NT2/D1 (cell line): ENCODE results near the gene GALNT9.
A peak's percentile ranks its signal among the peaks of the same experiment; 100 is the strongest.
"Not testable (repeated sequence)": the region's sequence is repeated elsewhere in the genome, so short reads cannot be mapped to it uniquely, and the experiment has no call there.

Source experiments
- DNase-seq: peaks from one replicate; pipeline ENCODE4 v3.0.0-alpha.2; 2011; ENCODE audit warnings: low read depth, low spot score
- H3K27me3 ChIP-seq: 2 replicates; pipeline ENCODE4 v1.6.0; 2011; ENCODE audit warnings: mild to moderate bottlenecking; ENCODE audit not compliant: insufficient read length, insufficient read depth
- H3K36me3 ChIP-seq: 2 replicates; pipeline ENCODE4 v1.6.1; 2011; ENCODE audit warnings: mild to moderate bottlenecking, low read length, mixed read lengths; ENCODE audit not compliant: insufficient read depth, insufficient read length
- H3K4me1 ChIP-seq: 2 replicates; pipeline ENCODE4 v1.5.1; 2011; ENCODE audit not compliant: insufficient read depth, insufficient read length
- H3K4me3 ChIP-seq: 2 replicates; pipeline ENCODE4 v1.5.1; 2011; ENCODE audit warnings: low read depth; ENCODE audit not compliant: insufficient read length
- H3K9ac ChIP-seq: 2 replicates; pipeline ENCODE4 v1.6.0; 2011; ENCODE audit warnings: low read depth; ENCODE audit not compliant: insufficient read length
- H3K9me3 ChIP-seq: 2 replicates; pipeline ENCODE4 v1.5.1; 2011; ENCODE audit warnings: mild to moderate bottlenecking, low read length; ENCODE audit not compliant: insufficient read depth
- SUZ12 ChIP-seq: IDR thresholded peaks from 2 replicates; pipeline ENCODE4 v1.6.1; 2011; ENCODE audit not compliant: insufficient read length, insufficient read depth; ENCODE audit errors: extremely low read depth
- YY1 ChIP-seq: IDR thresholded peaks from 2 replicates; pipeline ENCODE4 v1.6.1; 2011; ENCODE audit not compliant: insufficient read length, insufficient read depth
- ZNF274 ChIP-seq: IDR thresholded peaks from 2 replicates; pipeline ENCODE4 v1.6.1; 2011; ENCODE audit warnings: mild to moderate bottlenecking, low read depth, low read length

GALNT9 gene

GRCh38 chr12:132329036-132329719, at the start of gene GALNT9:
Gene GALNT9, minus strand, starts transcription at chr12:132329589. Its CDS starts 386 bp downstream, at chr12:132329203.
- Histone ChIP-seq H3K4me3 (peak within 1 kb of the TSS; percentile 19), H3K27me3 (peaks cover 94% of the 10 kb centered on the region), H3K9ac (no peak within 1 kb of the TSS), H3K9me3 (no peaks in the 10 kb centered on the region), H3K36me3 (no peaks in the 10 kb centered on the region), H3K4me1 (peaks cover 2% of the 10 kb centered on the region)
- TF ChIP-seq SUZ12, result no peak
- peak; percentile 11 for DNase-seq

GRCh38 chr12:132379057-132379456, 49.7 kb upstream of the GALNT9 start:
- not testable (repeated sequence) for H3K36me3 ChIP-seq, H3K4me1 ChIP-seq, H3K9me3 ChIP-seq, H3K4me3 ChIP-seq, DNase-seq, H3K9ac ChIP-seq
- peaks cover 90% of the 10 kb centered on the region for H3K27me3 ChIP-seq

- TF ChIP-seq ZNF274 (no peak), SUZ12 (no peak), YY1 (no peak)
- H3K27me3 ChIP-seq, result peaks cover 91% of the 10 kb centered on the region
- H3K9me3 ChIP-seq, result peaks cover 8% of the 10 kb centered on the region; the same call in 1 of the 2 replicates
- no peak overlapping the region for H3K9ac ChIP-seq
- H3K36me3 ChIP-seq, result no peaks in the 10 kb centered on the region
- H3K4me1 ChIP-seq, result no peaks in the 10 kb centered on the region
- H3K4me3 ChIP-seq, result no peak overlapping the region
- no peak for DNase-seq
Observed at GRCh38 chr12:132377147-132377546, 47.8 kb upstream of the GALNT9 start.

- Histone ChIP-seq H3K27me3 (peaks cover 91% of the 10 kb centered on the region), H3K9me3 (peaks cover 8% of the 10 kb centered on the region; the same call in 1 of the 2 replicates)
Observed at GRCh38 chr12:132376464-132376830, 47.1 kb upstream of the GALNT9 start.

GRCh38 chr12:132375747-132376463, 46.5 kb upstream of the GALNT9 start:
- Histone ChIP-seq H3K4me1 (no peaks in the 10 kb centered on the region), H3K36me3 (no peaks in the 10 kb centered on the region), H3K9ac (no peak overlapping the region), H3K27me3 (peaks cover 91% of the 10 kb centered on the region), H3K9me3 (peaks cover 8% of the 10 kb centered on the region; the same call in 1 of the 2 replicates), H3K4me3 (no peak overlapping the region)
- TF ChIP-seq ZNF274, result no peak
- no peak for TF ChIP-seq YY1
- no peak for TF ChIP-seq SUZ12
- no peak for DNase-seq

More at GRCh38 chr12:132376464-132376830, 47.1 kb upstream of the GALNT9 start:
- no peak for DNase-seq
- H3K36me3 ChIP-seq, result no peaks in the 10 kb centered on the region
- no peak overlapping the region for H3K4me3 ChIP-seq
- TF ChIP-seq ZNF274 (no peak), SUZ12 (no peak), YY1 (no peak)
- H3K9ac ChIP-seq, result no peak overlapping the region
- H3K4me1 ChIP-seq, result no peaks in the 10 kb centered on the region

- TF ChIP-seq YY1 (no peak), SUZ12 (no peak), ZNF274 (no peak)
- Histone ChIP-seq H3K36me3 (no peaks in the 10 kb centered on the region), H3K4me1 (no peaks in the 10 kb centered on the region), H3K4me3 (no peak overlapping the region), H3K27me3 (peaks cover 91% of the 10 kb centered on the region), H3K9ac (no peak overlapping the region), H3K9me3 (peaks cover 8% of the 10 kb centered on the region; the same call in 1 of the 2 replicates)
- DNase-seq, result no peak
Observed at GRCh38 chr12:132374612-132375445, 45.4 kb upstream of the GALNT9 start.

- DNase-seq, result no peak
- Histone ChIP-seq H3K27me3 (peaks cover 90% of the 10 kb centered on the region), H3K9ac (no peak overlapping the region), H3K9me3 (peaks cover 8% of the 10 kb centered on the region; the same call in 1 of the 2 replicates), H3K4me3 (no peak overlapping the region), H3K4me1 (no peaks in the 10 kb centered on the region), H3K36me3 (no peaks in the 10 kb centered on the region)
- TF ChIP-seq YY1, result no peak
- no peak for TF ChIP-seq ZNF274
- TF ChIP-seq SUZ12, result no peak
Observed at GRCh38 chr12:132373901-132374611, 44.7 kb upstream of the GALNT9 start.
